Lower leg skin (tissue), 4 donors: Measurements from ENCODE around the gene TKFC. TPM values are rescaled to one million over a fixed set of nuclear protein-coding genes. Genes with fewer than 3 reads are reported as not detected.
A peak's percentile ranks its signal among the peaks of the same experiment; 100 is the strongest.

ENCODE experiments used
- DNase-seq, 2 donors: peaks; one replicate each; pipeline ENCODE4 v3.0.0-alpha.2; 2019; ENCODE audit warnings: low spot score in 2 of 2
- H3K4me3 ChIP-seq: fragments of 200-600 bp; sonication (generic); 2 replicates; pipeline ENCODE4 v1.5.1; 2017; ENCODE audit warnings: mild to moderate bottlenecking, low read depth; ENCODE audit not compliant: poor library complexity, severe bottlenecking
- POLR2A ChIP-seq, 2 donors: fragments of 450-650 bp; IDR thresholded peaks; one replicate each; pipeline ENCODE4 v1.6.1; 2016 to 2017; ENCODE audit warnings: antibody characterized with exemption in 2 of 2, mild to moderate bottlenecking in 1 of 2, moderate library complexity in 1 of 2
- WGBS, 2 donors: methylation state at CpG; one replicate each; pipeline ENCODE4 v1.1.5; 2018; 5-methylcytosine and 5-hydroxymethylcytosine counted together
- intact Hi-C: fragments of 100-400 bp; cut with DNase I; formaldehyde crosslinking; loops from one replicate; pipeline ENCODE4 v1.15.0; 2023; ENCODE audit warnings: low total_unique reads
- total RNA-seq, 4 donors: library from RNA; depleted of rRNA; stranded (reverse); fragments of >200 nt; gene quantifications; one replicate each; pipeline ENCODE4 v1.1.0, GENCODE V29; 2016
- TF ChIP-seq, protein P1 (sequence below), 3 donors: fragments of 450-650 bp; IDR thresholded peaks; one replicate each; pipeline ENCODE4 v1.5.1; 2016; ENCODE audit warnings: antibody characterized with exemption in 3 of 3, mild to moderate bottlenecking in 3 of 3, moderate library complexity in 2 of 3

Gene TKFC, protein sequence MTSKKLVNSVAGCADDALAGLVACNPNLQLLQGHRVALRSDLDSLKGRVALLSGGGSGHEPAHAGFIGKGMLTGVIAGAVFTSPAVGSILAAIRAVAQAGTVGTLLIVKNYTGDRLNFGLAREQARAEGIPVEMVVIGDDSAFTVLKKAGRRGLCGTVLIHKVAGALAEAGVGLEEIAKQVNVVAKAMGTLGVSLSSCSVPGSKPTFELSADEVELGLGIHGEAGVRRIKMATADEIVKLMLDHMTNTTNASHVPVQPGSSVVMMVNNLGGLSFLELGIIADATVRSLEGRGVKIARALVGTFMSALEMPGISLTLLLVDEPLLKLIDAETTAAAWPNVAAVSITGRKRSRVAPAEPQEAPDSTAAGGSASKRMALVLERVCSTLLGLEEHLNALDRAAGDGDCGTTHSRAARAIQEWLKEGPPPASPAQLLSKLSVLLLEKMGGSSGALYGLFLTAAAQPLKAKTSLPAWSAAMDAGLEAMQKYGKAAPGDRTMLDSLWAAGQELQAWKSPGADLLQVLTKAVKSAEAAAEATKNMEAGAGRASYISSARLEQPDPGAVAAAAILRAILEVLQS
- total RNA-seq = 10 to 100 TPM; 26.6 to 37.3 (median 33.1) TPM

DNA sequence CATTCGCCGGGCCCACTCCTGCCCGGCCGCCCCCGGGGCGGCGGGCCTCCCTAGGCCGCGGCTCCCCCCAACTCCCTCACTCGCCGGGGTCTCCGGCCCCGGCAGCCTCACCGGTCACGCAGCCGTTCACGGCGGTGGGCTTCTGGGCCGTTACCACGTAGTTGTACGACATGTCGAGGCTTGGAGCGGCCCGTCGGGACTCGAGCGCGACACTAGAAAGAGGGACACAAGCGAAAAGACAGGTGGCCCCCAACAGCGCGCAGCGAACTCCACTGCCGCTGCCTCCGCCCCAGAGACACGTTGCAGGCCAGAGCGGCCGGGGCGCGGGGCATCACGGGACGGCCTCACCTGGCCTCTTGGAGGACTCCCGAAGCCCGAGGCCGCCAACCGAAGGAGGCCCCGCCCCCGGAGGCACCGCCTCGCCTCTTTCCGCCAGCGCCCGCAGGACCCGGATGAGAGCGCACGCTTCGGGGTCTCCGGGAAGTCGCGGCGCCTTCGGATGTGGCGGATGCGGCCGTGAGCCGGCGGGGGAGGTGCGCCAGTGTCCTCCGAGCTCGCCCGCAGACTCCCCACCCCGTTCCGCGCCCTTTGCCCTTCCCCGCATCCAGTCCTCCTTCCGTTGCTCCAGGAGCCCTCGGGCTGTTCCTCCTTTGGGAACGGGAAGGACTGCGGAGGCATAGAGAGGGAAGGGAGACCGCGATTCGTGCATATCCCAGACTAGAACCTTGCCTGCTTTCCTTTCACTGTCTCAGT, at the start of gene TKFC, which contains the start of gene DDB1:
TKFC (plus strand) TSS at position 432 of the 753 bp plus-strand sequence. CDS start 1,501 bp downstream, outside the sequence.
DDB1 (minus strand) TSS at position 309 of the 753 bp plus-strand sequence; CDS start at position 172, 137 bp downstream.
- WGBS, 2 donors = 0 to 1% methylated on average over 17 to 40 of the region's 81 CpGs
- H3K4me3 ChIP-seq = peak within 1 kb of the TSS; percentile 97
- peak in 1 of 2 donors; percentile 21 for TF ChIP-seq POLR2A (IDR thresholded peaks at IDR 0.05)
- TF ChIP-seq, protein P1, sequence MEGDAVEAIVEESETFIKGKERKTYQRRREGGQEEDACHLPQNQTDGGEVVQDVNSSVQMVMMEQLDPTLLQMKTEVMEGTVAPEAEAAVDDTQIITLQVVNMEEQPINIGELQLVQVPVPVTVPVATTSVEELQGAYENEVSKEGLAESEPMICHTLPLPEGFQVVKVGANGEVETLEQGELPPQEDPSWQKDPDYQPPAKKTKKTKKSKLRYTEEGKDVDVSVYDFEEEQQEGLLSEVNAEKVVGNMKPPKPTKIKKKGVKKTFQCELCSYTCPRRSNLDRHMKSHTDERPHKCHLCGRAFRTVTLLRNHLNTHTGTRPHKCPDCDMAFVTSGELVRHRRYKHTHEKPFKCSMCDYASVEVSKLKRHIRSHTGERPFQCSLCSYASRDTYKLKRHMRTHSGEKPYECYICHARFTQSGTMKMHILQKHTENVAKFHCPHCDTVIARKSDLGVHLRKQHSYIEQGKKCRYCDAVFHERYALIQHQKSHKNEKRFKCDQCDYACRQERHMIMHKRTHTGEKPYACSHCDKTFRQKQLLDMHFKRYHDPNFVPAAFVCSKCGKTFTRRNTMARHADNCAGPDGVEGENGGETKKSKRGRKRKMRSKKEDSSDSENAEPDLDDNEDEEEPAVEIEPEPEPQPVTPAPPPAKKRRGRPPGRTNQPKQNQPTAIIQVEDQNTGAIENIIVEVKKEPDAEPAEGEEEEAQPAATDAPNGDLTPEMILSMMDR (IDR thresholded peaks at IDR 0.05) = peak in 1 of 3 donors; percentile 34
- DNase-seq = peak; percentile 91 to 99
- intact Hi-C loops = no loop called here

DNA sequence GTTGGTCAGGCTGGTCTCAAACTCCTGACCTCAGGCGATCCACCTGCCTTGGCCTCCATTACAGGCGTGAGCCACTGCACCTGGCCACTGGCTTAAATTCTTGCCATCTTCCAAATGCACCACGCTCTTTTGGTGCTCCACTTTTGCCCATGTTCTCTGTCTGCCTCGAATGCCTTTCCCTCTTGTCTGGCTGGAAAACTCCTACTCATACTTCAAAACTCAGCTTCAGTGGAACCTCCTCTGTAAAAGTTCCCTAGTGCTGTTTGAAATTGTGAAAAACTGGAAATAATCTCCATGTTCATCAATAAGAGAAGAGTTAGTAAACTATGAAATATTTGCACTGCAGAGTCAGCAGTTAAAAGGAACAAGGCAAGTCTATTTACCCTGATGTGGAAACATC, 49.4 kb upstream of the TKFC start:
- DNase-seq = no peak
- no peak for TF ChIP-seq POLR2A (IDR thresholded peaks at IDR 0.05)
- TF ChIP-seq, protein P1 (IDR thresholded peaks at IDR 0.05) = no peak
- no peak overlapping the region for H3K4me3 ChIP-seq
- intact Hi-C loops = no loop called here
- 94 to 95% methylated on average over 4 of the region's 4 CpGs for WGBS, 2 donors

DNA sequence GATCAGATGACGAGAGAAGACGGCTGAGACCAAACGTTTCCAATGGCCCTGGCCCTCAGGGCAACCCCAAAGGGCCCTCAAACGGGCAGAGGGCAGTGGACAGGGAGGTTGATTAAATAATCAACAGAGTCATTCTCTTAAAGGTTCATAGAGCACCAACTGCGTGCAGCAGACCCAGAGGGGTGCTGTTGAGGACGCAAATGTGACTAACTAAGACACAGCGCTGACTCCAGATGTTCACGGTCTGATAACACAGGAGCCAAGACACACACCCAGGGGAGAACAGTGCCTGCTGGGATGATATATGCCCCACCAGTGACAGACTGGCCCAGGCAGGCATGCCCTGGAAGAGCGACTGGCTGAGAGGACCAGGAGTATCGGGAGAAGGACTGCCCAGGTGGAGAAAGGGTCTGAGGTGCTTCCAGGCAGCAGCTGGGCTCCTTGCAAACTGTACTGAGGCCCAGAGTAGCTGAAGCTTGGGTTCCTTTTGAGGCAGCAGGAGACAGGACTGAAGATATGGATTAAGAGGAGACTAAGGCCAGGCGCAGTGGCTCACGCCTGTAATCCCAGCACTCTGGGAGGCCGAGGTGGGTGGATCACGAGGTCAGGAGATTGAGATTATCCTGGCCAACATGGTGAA, 45.6 kb upstream of the TKFC start:
- no peak for DNase-seq
- no peak overlapping the region for H3K4me3 ChIP-seq
- 60 to 67% methylated on average over 14 of the region's 14 CpGs for WGBS, 2 donors
- TF ChIP-seq, protein P1 (IDR thresholded peaks at IDR 0.05) = no peak
- no peak for TF ChIP-seq POLR2A (IDR thresholded peaks at IDR 0.05)
- intact Hi-C loops = no loop called here

DNA sequence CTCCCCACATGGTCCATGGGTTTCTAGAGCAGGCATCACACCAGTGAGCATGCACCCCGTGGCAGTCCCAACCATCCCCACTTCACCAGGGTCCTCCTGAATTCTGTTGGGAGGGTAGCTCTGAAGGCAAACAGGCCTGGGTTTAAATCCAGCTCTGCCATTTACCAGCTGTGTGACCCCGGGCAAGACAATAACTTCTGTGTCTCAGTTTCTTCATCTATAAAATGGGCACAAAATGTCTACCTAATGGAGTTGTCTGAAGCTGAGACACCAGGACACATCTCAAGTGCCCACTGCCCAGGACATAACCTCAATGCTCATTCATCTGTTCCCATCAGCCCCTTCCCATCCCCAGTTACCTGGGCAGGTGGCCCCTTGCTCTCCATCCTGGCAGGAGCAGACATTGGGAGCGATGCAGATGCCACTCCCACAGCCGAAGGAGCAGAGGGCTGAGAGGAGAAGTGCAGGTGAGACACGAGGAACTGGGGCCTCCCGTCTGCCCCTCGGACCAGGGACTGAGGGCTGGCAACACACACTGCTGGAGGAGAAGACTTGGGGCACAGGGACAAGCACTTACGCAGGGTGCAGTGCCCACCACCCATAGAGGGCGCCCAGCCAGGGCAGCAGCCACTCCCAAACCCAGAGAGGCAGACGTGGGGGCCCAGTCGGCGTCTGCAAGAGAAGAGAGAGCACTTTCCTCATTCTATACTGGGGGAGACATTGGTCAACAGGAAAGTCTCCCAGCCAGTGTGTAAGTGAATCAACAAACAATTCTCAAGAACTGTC, 41.9 kb upstream of the TKFC start:
- no peak overlapping the region for H3K4me3 ChIP-seq
- intact Hi-C loops = no loop called here
- TF ChIP-seq, protein P1 (IDR thresholded peaks at IDR 0.05) = no peak
- TF ChIP-seq POLR2A (IDR thresholded peaks at IDR 0.05) = no peak
- DNase-seq = no peak
- WGBS, 2 donors = 89 to 92% methylated on average over 12 of the region's 12 CpGs

DNA sequence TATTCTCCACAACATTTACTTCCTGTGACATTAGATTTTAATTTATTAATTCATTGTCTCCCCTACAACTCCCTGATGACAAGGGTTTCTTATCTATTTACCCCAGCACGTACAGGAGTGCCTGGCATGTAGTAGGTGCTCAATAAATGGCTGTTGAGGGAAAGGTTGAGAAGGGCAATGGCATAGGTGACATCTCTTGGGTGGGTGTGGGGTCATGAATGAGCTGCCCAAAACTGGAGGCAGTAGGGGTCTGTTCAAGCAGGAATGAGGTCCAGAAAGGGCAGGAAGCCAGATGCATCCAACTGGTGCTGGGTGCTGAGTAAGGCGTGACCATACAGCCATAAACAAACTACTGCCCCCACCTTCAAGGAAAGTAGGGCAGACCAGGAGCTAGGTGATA, 40.7 kb upstream of the TKFC start:
- 94 to 95% methylated on average over 2 of the region's 2 CpGs for WGBS, 2 donors
- H3K4me3 ChIP-seq = no peak overlapping the region
- no peak for DNase-seq
- TF ChIP-seq, protein P1 (IDR thresholded peaks at IDR 0.05) = no peak
- TF ChIP-seq POLR2A (IDR thresholded peaks at IDR 0.05) = no peak
- intact Hi-C loops = no loop called here
